SK-N-DZ (cell line): ENCODE measurements around the gene CHST11.
A peak's percentile ranks its signal among the peaks of the same experiment; 100 is the strongest.

Experiments used
- DNase-seq: peaks from one replicate; pipeline ENCODE4 v3.0.0-alpha.2; 2015; ENCODE audit warnings: low spot score

The CHST11 gene

GRCh38 chr12:104672501-104673265, 215.9 kb downstream of the CHST11 start:
- no peak for DNase-seq

- no peak for DNase-seq
These were observed 216.5 kb downstream of the CHST11 start for GRCh38 chr12:104673294-104673693.

GRCh38 chr12:104673696-104674482, 217.1 kb downstream of the CHST11 start:
- peak; percentile 17 for DNase-seq

- no peak for DNase-seq
These were observed 219.9 kb downstream of the CHST11 start for GRCh38 chr12:104676636-104677035.

- no peak for DNase-seq
These were observed 220.8 kb downstream of the CHST11 start for GRCh38 chr12:104677441-104678089.

- DNase-seq: peak; percentile 62
These were observed 223.3 kb downstream of the CHST11 start for GRCh38 chr12:104680070-104680469.

GRCh38 chr12:104680491-104680890, 223.7 kb downstream of the CHST11 start:
- no peak for DNase-seq

- no peak for DNase-seq
These were observed 224.4 kb downstream of the CHST11 start for GRCh38 chr12:104681012-104681690.

GRCh38 chr12:104682790-104683279, 226.1 kb downstream of the CHST11 start:
- no peak for DNase-seq

- no peak for DNase-seq
These were observed 227.2 kb downstream of the CHST11 start for GRCh38 chr12:104683831-104684503.

GRCh38 chr12:104684884-104685283, 228.1 kb downstream of the CHST11 start:
- DNase-seq: no peak

- no peak for DNase-seq
These were observed 228.6 kb downstream of the CHST11 start for GRCh38 chr12:104685366-104685765.

GRCh38 chr12:104686196-104686595, 229.4 kb downstream of the CHST11 start:
- no peak for DNase-seq

- DNase-seq: no peak
These were observed 231.2 kb downstream of the CHST11 start for GRCh38 chr12:104687823-104688573.

- DNase-seq: no peak
These were observed 232.9 kb downstream of the CHST11 start for GRCh38 chr12:104689635-104690034.

GRCh38 chr12:104691721-104692556, 235.2 kb downstream of the CHST11 start:
- no peak for DNase-seq

- DNase-seq: no peak
These were observed 235.9 kb downstream of the CHST11 start for GRCh38 chr12:104692557-104693218.

GRCh38 chr12:104693493-104693892, 236.7 kb downstream of the CHST11 start:
- no peak for DNase-seq

GRCh38 chr12:104694161-104694560, 237.4 kb downstream of the CHST11 start:
- DNase-seq: no peak
